Central memory CD4-positive, alpha-beta T cell (primary cell): ENCODE data around the gene CYB5R2.

Experiments
- DNase-seq: peaks from one replicate; pipeline ENCODE4 v3.0.0; 2022
- total RNA-seq, 3 experiments: gene quantifications; one replicate each; lab custom pipeline; 2026; lab: John Stamatoyannopoulos, UW

CYB5R2 gene
- total RNA-seq, result 0 to 0.49 (median 0) reads per million in 3 experiments

DNA sequence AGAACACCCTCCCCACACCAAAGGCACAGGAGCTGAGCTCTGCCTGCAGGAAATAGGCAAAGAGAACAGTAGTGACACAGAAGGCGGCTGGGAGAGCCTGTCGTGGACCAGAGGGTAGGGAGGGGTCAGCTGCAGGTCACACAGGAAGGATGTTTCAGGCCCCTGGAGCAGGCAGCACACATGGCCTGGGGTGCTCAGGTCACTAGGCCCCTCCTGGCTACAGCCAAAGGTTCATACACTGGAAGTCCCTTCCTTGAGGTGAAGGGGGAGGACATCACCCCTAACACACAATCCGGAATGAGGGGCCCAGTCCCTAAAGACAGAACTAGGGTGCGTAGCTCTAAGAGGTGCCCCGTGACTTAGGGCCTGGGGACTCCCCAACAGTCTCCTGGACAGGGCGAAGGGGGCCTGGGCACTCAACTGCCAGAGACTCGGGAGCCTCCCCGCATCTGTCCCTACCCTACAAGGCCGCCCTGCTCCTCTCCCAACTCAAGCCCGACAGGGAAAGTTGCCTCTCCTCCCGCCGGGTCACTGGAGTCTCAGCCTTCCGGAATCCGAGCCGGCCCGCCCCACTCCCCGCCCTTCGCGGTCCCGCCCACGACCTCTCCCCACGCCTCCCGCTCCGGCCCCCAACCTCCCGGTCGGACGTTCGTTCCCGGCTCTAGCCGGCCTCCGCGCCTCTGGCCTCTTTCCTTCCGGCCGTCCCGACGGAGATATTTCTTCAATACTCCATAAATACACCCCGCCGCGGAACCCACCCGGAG lies at the start of gene CYB5R2:
CYB5R2 (minus strand) TSS at position 541 of the 764 bp plus-strand sequence. CDS start 675 bp downstream, outside the sequence.
- no peak for DNase-seq

GRCh38 chr11:7714786-7715185 lies 41.5 kb upstream of the CYB5R2 start:
- DNase-seq, result no peak

GRCh38 chr11:7706377-7706776 lies 33.1 kb upstream of the CYB5R2 start, which contains the start of gene OVCH2:
Gene OVCH2 (minus strand): TSS chr11:7706477. CDS start chr11:7706394, 83 bp downstream.
- no peak for DNase-seq

DNA sequence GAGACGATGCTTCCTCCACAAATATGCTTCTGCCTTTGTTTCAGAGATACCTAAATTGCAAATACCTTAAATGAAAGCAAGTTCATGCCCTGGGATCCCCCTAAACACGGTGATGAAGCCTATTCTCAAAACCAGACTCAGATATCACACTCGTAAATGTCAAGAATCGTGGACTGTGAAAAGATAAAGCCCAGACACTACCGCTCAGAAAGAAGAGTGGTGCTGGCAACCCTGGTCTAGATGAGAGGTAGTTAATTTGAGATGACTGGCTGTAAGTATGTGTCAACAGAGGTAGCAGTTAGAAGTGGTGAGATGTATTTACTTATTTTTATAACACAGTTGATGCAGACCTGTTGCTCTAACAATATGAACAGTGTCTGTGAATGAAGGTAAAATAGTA lies 30.4 kb upstream of the CYB5R2 start:
- no peak for DNase-seq

- DNase-seq, result no peak
These were observed 23.1 kb upstream of the CYB5R2 start for GRCh38 chr11:7696424-7696823.

DNA sequence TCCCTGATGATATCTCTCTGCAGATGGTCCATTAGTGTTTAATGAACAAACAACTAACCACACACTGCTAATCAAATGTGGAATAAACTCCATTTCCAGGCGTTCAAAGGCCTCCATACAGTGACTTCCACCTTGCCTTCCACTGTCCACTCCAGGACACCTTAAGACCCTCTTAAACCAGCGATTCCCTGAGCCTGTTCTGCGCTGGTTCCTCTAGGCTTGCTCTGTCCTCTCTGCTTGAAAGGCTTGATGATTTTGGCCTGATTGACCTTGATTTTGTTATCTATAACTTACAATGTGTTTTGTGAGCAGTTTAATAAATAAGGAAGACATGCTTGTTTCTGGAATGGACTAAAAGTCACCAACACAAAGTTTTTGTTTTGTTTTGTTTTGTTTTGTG lies 20.9 kb upstream of the CYB5R2 start:
- no peak for DNase-seq

- no peak for DNase-seq
These were observed 19.1 kb upstream of the CYB5R2 start for GRCh38 chr11:7692426-7692825.

DNA sequence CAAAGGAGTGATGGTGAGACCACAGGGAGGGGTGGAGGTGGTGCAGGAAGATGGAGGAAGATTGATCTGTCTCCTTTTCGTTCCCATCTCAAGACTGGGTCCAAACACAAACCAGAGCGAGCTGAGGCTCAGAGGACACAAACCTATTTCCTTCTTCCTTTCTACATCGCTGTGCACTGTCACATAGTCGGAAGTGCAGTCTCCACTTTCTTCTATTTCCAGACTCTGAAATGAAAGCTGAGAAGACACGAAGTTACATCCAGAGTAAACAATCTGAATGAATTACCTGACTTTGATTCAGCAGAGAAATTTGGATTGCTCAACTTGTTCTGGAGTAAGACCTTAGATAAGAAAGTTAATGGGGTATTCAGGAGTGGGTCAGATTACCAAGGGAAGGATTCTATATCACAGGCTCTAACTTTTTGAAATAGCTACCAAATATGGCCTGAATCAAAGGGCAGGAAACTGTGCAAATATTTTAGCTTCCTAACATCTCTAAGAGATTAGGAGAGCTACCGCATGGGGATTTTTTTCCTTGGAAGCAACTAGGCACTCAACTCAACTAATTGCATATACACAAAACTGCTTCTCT lies 18.6 kb upstream of the CYB5R2 start:
- no peak for DNase-seq

DNA sequence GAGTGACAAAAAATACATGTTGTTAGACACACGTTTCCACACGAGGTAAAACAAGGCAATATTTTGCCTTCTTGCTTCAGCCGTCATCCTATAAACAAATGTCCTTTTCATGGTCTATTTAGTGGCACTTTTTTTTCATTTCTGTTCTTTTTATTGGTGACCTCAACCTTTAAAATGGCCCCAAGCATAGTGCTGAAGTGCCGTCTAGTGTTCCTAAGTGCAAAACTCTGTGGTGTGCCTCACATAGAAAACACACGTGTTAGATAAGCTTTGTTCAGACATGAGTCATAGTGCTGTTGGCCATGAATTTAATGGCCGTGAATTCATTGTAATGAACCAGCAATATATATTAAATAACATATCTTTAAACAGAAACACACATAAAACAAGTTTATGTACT lies 17.3 kb upstream of the CYB5R2 start:
- DNase-seq, result no peak

DNA sequence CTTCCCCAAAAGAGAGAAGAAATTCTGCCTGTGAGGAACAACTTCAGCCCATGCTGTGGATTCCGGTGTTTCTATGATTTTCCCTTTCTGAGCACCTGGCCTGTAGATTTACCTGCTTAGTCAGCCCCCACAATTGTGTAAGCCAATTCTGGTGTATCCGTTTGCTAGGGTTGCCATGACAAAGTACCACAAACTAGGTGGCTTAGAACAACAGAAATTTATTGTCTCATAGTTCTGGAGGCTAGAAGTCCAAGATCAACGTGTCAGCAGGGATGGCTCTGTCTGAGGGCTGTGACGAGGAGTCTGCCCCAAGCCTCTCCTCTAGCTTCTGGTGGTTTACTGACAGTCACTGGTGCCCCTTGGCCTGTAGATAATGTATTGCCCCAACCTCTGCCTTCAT lies 15.9 kb upstream of the CYB5R2 start:
- no peak for DNase-seq

DNA sequence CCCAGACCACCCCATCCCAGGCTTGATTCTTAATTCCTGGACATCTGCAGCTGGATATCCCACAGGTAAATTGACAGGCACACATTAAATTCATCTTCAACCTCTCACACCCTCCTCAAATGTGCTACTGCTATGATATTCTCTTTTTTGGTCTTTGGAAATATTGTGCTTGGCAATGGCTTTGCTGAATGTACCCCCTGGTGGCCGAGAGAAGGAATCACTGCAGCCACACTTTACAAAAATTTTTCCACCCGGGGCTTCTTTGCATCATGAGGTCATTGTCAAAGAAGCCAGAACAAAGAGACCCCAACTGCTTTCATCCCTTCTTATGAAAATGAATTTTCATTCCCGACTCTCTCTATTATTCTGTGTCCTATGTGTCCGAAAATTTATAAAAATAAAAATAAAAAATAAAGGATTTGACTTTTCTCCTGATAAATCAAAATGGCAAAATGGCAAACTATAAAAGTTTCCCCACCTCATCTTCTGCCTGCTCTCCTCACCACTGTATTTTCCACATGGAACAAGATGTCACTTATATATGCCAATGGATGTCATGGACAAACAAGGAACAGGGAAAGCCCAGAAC lies 15.0 kb upstream of the CYB5R2 start:
- DNase-seq, result no peak

GRCh38 chr11:7687386-7687785 lies 14.1 kb upstream of the CYB5R2 start:
- no peak for DNase-seq

GRCh38 chr11:7686761-7687160 lies 13.5 kb upstream of the CYB5R2 start:
- DNase-seq, result no peak

DNA sequence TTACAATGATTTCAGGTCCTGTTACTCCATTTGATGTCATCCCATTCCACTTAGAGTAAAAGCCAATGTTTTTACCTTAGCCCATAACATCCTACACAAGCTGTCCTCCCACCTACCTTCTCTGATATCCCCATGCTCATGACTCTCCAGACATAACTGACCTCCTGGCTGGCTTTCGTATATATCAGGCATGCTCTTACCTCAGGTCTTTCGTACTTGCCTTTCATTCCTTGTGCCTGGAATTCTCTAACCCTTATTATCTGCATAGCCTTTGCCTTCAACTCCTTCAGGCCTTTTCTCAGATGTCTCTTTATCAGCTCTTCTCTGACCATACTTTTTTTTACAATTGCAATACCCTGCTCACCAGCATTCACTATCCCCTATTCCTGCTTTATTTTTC lies 10.3 kb upstream of the CYB5R2 start:
- no peak for DNase-seq

DNA sequence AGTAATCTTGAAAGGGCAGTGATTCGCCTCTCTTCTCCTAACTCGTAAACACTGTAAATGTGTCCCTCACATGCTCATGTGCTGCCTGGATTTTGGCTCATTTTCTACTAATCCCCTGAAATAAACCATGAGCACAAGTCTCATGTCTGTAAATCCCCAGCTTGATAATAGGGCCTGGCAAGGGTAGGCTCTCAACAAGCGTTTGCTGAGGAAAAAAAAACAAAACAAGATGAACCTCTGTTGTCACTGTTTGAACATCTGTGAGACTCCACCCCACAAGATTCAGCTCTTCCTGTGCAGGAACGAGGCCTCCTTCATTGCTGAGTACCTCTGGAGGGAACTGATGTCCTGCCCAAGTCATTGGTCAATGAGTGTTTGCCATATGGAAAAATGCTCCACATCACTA lies 4.5 kb upstream of the CYB5R2 start:
- no peak for DNase-seq

DNA sequence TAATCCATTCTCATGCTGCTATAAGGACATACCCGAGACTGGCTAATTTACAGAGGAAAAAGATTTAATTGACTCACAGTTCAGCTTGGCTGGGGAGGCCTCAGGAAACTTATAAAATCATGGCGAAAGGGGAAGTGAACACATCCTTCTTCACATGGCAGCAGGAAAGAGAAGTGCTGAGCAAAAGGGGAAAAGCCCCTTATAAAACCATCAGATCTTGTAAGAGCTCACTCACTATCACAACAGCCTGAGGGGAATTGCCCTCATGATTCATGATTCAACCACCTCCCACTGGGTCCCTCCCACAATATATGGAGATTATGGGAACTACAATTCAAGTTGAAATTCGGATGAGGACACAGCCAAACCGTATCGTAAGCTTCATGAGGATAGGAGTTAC lies 3.8 kb upstream of the CYB5R2 start:
- DNase-seq, result no peak

DNA sequence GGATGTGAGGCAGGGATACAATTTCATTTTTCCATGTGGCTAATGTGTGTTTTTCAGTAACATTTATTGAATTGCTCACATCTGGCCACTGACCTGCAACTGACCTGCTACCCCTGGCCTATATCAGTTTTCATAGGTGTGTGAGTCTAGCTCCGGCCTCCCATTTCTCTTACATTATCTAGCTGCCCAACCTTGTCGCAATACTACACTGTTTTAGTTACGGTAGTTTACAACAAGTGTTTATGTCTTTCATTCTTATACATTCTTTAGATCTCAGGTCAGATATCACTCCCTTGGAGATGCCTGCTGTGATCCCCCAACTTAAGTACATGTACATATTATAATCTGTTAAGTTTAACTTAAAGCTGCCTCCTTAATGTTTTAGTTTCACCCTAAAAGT lies 2.3 kb upstream of the CYB5R2 start:
- DNase-seq, result no peak

GRCh38 chr11:7673724-7674434 lies 579 bp upstream of the CYB5R2 start:
- no peak for DNase-seq

DNA sequence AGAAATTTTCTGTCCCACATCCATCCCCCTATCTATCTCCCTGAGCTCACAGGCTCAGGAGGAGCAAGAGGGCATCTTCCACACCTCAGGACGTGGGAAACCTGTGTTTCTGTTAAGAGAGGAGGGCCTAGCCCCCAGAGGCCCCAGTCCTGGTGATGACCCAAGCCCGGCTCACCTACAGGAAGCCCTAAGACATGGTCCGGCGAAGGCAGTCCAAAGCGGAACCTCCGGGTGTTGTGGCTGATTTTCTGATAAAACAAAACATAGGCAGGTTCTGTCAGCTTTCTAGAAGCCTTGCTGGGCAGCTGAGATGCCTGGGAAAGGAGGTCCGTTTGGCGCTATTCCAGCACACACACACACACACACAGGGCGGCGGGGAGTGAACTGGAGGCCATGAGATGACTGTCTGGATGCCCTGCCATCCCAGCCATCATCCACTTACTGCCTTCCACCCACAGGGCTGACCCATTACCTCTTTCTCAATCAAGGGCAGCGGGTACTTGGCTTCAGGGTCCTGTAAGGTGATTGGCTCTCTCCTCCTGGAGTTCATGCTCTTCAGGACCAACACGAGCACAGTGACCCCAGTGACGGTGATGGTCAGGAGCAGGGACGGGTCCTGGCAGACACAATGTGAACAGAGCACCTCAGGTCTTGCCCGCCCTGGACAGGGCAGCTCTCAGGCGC lies 882 bp downstream of the CYB5R2 start:
- DNase-seq, result no peak

GRCh38 chr11:7671347-7672215 lies 1.7 kb downstream of the CYB5R2 start:
- no peak for DNase-seq

DNA sequence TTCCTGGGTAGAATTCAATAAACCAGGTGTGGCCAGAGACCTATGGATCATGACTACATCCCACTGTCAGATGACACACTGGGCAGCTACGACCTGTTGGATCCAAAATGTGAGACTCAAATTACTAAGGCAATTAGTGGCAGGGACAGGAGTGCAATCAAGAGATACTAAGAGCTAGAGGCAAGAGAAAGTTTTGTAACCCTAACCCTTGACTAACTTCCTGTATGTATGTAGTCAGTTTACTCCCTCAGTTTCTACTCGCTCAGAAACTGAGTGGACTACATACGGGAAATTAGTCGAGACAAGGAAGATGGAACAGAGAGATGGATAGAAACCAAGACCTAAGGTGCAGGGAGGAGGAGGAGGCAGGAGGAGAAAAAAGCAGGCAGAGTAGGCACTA lies 2.7 kb downstream of the CYB5R2 start:
- no peak for DNase-seq

- DNase-seq, result no peak
These were observed 4.4 kb downstream of the CYB5R2 start for GRCh38 chr11:7668911-7669310.
